Measurements from ENCODE around the gene TCF19. TPM values are rescaled to one million over a fixed set of nuclear protein-coding genes. Genes with fewer than 3 reads are reported as not detected.

The TCF19 gene
- total RNA-seq, 4 donors from 2014 or later = 1.5 to 5.1 (median 2.6) TPM

DNA sequence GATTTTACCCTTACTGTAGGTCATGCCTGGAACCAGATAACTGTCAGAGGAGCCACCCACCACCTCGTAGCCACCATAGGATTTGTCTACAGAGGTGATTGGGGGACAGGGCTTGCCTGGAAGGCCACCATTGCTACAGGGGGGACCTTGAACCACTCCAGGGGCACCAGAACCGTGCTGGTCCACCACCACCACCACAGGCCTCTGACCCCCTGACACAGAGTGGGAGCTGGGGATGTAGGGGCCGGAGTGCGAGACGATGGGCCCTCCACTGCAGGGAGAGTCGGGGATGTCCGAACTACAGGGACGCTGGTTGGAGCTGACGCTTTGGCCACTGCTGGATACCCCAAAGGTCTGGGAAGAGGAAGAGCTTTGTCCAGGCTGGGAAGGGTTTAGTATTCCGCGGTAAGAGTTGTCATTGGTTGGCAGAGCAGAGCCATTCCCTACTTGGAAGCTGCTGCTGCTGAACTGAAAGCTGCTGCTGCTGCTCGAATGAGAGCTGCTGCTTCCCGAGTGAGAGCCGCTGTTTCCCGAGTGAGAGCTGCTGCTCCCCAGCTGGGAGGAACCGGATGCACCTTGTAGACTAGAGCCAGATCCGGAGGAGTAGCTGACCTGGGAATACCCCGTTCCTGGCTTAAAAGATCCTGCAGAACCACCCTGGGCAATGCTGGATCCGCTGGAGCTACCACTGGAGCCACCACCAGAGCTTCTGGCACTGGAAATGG lies 41.6 kb upstream of the TCF19 start:
- TF ChIP-seq POLR2A (IDR thresholded peaks at IDR 0.05) (no peak), CTCF (IDR thresholded peaks at IDR 0.05 in 4 of 5, conservative IDR thresholded peaks at IDR 0.05 in 1 of 5) (no peak)
- H3K4me3 ChIP-seq = peak overlapping the region in 2 of 4 donors; percentile 14 to 29
- H3K27me3 ChIP-seq = no peaks in the 10 kb centered on the region
- peaks cover 0 to 11% of the 10 kb centered on the region in 2 donors for H3K4me1 ChIP-seq
- no peaks in the 10 kb centered on the region for H3K9me3 ChIP-seq
- DNase-seq (peak in 1 of 2 donors; percentile 19), ATAC-seq (peak in 1 of 2 donors; percentile 11)
- H3K36me3 ChIP-seq = no peaks in the 10 kb centered on the region
- intact Hi-C loops (cut with DNase I; ENCODE audit: low total_unique reads) = no loop called here
- H3K27ac ChIP-seq = peak overlapping the region in 2 of 4 donors; percentile 18 to 65
- in situ Hi-C loops (cut with MboI; ENCODE audit: low sequenced_read_pairs in 4 of 4) = no loop called here

DNA sequence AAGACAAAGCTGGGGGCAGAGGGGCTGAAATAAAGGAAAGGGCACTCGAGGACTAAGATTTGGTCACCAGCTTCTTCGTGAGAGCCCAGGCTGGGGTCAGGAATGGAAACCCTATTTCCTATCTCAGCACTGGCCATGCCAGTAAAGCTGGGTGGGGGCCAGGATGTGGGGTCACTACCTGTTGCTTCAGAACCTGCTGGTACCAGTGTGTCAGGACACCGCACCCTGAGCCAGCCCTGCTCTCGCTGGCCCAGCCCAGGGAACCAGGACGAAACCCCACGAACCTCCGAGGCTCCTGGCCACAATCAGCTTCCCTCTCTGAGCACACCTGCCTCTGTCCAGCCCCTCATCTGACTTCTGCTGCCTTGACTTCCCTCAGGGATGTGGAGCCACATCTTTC lies 40.2 kb upstream of the TCF19 start:
- H3K4me3 ChIP-seq = no peak overlapping the region
- intact Hi-C loops (cut with DNase I; ENCODE audit: low total_unique reads) = no loop called here
- peaks cover 0 to 13% of the 10 kb centered on the region in 2 donors for H3K4me1 ChIP-seq
- H3K36me3 ChIP-seq = no peaks in the 10 kb centered on the region
- in situ Hi-C loops (cut with MboI; ENCODE audit: low sequenced_read_pairs in 4 of 4) = no loop called here
- ATAC-seq = no peak
- no peak for TF ChIP-seq CTCF (IDR thresholded peaks at IDR 0.05 in 4 of 5, conservative IDR thresholded peaks at IDR 0.05 in 1 of 5)
- no peak for TF ChIP-seq POLR2A (IDR thresholded peaks at IDR 0.05)
- no peak overlapping the region for H3K27ac ChIP-seq
- no peaks in the 10 kb centered on the region for H3K9me3 ChIP-seq
- no peak for DNase-seq
- no peaks in the 10 kb centered on the region for H3K27me3 ChIP-seq

GRCh38 chr6:31120151-31120915 lies 38.1 kb upstream of the TCF19 start, which contains the start of gene CDSN:
CDSN (minus strand) TSS chr6:31120446; CDS start chr6:31120419, 27 bp downstream.
- Histone ChIP-seq H3K36me3 (no peaks in the 10 kb centered on the region), H3K27me3 (no peaks in the 10 kb centered on the region), H3K9me3 (no peaks in the 10 kb centered on the region), H3K4me1 (peaks cover 0 to 4% of the 10 kb centered on the region in 2 donors), H3K4me3 (no peak within 1 kb of the TSS), H3K27ac (no peak within 1 kb of the TSS)
- TF ChIP-seq CTCF (IDR thresholded peaks at IDR 0.05 in 4 of 5, conservative IDR thresholded peaks at IDR 0.05 in 1 of 5) = no peak
- TF ChIP-seq POLR2A (IDR thresholded peaks at IDR 0.05) = no peak
- intact Hi-C loops (cut with DNase I; ENCODE audit: low total_unique reads) = no loop called here
- in situ Hi-C loops (cut with MboI; ENCODE audit: low sequenced_read_pairs in 4 of 4) = no loop called here
- ATAC-seq (no peak), DNase-seq (no peak)

DNA sequence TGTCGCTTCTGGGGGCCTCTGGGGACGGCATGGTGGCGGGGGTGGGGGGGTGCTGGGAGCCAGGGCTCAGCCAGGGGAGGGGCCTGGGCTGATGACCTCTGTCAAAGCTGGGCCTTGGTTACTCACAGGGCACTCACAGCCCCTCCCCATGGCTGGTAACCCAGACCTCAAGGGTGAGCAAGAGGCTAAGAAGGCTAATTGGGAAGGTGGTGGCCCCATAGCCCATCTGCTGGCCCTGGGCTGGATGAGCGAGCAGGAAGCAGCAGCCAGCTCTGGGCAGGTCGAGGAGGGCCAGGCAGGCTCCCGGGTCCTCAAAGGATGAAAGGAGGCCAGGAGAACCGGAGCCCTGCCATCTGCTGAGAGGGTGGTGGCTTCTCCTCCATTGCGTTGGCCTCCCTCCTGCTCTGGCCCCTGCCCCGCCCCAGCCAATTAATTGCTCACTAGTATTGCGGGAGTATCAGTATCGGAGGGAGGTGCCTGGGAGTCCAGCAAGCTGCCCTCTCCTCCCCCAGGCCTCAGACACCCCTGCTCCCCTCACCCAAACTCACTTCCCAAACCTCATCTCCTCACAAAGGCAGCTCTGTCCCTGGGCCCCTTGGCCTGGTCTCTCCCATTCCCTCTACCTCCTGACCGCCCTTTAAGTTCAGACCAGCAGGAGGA lies 37.1 kb upstream of the TCF19 start:
- H3K9me3 ChIP-seq = no peaks in the 10 kb centered on the region
- no peak overlapping the region for H3K27ac ChIP-seq
- DNase-seq (no peak), ATAC-seq (no peak)
- H3K4me1 ChIP-seq = peaks cover 0 to 4% of the 10 kb centered on the region in 2 donors
- TF ChIP-seq POLR2A (IDR thresholded peaks at IDR 0.05) (no peak), CTCF (IDR thresholded peaks at IDR 0.05 in 4 of 5, conservative IDR thresholded peaks at IDR 0.05 in 1 of 5) (no peak)
- in situ Hi-C loops (cut with MboI; ENCODE audit: low sequenced_read_pairs in 4 of 4) (no loop called here), intact Hi-C loops (cut with DNase I; ENCODE audit: low total_unique reads) (no loop called here)
- no peaks in the 10 kb centered on the region for H3K36me3 ChIP-seq
- no peaks in the 10 kb centered on the region for H3K27me3 ChIP-seq
- H3K4me3 ChIP-seq = no peak overlapping the region
